Panc1 (cell line): ENCODE data around the gene IGFL3.

Experiments used
- CTCF ChIP-seq: fragments of 450-650 bp; IDR thresholded peaks from 2 replicates; pipeline ENCODE4 v1.5.1; 2017; ENCODE audit warnings: mild to moderate bottlenecking
- POLR2AphosphoS5 ChIP-seq: IDR thresholded peaks from 2 replicates; pipeline ENCODE4 v1.6.1; 2012; ENCODE audit warnings: mild to moderate bottlenecking, low read depth, low read length, moderate library complexity
- SIN3A ChIP-seq: IDR thresholded peaks from 2 replicates; pipeline ENCODE4 v1.6.1; 2012; ENCODE audit warnings: low read depth, mild to moderate bottlenecking, low read length, moderate library complexity, borderline replicate concordance; ENCODE audit not compliant: insufficient read depth

- TF ChIP-seq SIN3A (no peak), CTCF (peak; percentile 93), POLR2AphosphoS5 (no peak)
These were observed 47.3 kb downstream of the IGFL3 start for GRCh38 chr19:46076951-46077814.
